Stimulated activated CD4-positive, alpha-beta T cell treated with anti-CD3 and anti-CD28 coated beads, Interleukin-1b, Interleukin-23, amount 100 ng/mL, for 4 hours (primary cell): ENCODE data around the gene PDE1A.
"Not testable (repeated sequence)": the region's sequence is repeated elsewhere in the genome, so short reads cannot be mapped to it uniquely, and the experiment has no call there.

ENCODE experiments used
- DNase-seq, 2 donors: peaks; one replicate each; pipeline ENCODE4 v3.0.0-alpha.2; 2020; ENCODE audit warnings: low read depth in 2 of 2

Gene PDE1A

GRCh38 chr2:182410120-182410519 is 16.7 kb downstream of the PDE1A start:
- no peak for DNase-seq

DNA sequence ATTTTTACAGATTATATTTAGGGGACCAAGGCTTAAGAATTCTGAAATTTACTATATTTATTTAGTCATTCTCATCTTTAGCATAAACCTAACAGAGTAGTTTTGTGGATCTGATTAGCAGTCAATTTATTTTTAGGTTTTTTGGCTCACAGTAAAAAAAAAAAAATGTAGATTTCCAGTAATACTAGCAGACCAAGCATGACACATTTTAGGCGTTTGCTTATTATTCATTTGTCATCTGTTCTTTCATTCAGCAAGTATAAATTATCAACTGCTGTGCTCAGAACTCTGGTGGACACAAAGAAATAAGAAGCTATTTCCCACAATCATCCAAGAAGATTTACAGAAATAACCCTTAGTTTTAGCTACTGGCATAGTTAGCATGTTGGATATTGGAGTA is 20.6 kb downstream of the PDE1A start:
- no peak for DNase-seq

DNA sequence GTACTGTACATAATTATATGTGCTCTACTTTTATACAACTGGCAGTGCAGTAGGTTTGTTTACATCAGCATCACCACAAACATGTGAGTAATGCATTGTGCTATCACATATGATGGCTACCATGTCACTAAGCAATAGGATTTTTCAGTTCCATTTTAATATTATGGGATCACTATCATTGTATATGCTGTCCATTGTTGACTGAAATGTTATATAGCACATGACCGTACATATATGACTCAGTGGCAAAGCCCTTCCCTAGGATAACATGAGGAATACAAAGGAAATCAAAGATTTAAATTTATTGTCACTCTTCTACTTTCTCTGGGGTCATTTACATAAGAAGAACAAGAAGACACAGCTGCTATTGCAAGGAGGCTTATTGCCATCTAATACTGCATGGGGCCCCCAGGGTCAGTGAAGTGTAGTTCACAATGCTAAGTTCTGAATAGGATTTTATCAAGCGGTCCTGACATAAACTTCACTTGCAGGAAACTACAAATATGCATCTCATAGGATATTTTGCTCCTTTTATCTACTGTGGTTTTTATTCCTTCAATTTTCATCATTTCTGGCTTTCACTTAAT is 21.8 kb downstream of the PDE1A start:
- DNase-seq, result no peak

DNA sequence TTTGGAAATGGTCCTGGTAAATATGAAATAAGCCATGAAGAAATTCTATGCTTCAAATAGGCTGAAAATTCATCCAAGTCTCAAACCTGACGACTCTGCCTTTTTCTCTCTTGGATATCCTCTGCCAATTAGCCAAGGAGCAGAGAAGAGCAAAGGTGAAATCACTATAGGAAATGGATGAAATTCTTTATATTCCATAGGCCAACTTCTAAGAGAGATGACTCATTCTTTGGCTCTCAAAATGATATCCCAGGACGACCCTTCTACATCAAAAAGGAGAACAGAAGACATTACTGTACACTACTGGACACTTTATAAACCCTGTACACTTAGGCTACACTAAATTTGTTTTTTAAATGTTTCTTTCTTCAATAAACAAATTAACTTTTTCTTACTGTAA is 22.7 kb downstream of the PDE1A start:
- DNase-seq, result no peak

DNA sequence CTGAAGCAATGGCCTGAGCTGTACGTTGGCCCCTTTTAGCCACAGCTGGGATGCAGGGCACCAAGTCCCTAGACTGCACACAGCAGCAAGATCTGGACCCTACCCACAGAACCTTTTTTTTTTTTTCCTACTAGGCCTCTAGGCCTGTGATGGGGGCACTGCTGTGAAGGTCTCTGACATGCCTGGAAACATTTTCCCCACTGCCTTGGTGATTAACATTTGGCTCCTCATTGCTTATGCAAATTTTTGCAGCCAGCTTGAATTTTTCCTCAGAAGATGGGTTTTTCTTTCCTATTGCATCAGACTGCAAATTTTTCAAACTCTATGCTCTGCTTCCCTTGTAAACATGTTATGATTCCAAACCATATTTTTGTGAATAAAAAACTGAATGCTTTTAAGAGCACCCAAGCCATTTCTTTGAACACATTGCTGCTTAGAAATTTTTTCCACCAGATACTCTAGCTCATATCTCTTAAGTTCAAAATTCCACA is 33.5 kb downstream of the PDE1A start:
- no peak for DNase-seq

GRCh38 chr2:182391443-182391842 is 35.4 kb downstream of the PDE1A start:
- no peak for DNase-seq

GRCh38 chr2:182386267-182386880 is 40.5 kb downstream of the PDE1A start:
- not testable (repeated sequence) for DNase-seq

DNA sequence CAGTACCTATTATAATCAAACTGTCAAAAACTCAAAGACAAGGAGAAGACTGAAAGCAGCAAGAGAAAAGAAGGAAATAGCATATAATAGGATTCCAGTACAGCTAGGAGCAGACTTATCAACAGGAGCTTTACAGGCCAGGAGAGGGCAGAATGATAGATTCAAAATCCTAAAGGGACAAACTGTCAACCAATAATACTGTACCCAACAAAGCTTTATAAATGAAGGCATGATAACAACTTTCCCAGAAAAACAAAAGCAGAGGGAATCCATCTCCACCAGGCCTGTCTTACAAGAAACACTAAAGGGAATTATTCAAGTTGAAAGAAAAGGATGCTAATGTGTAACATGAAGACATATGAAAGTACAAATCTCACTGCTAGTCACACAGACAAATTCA is 42.0 kb downstream of the PDE1A start:
- DNase-seq, result no peak

GRCh38 chr2:182381225-182381624 is 45.6 kb downstream of the PDE1A start:
- DNase-seq, result no peak

GRCh38 chr2:182379241-182379640 is 47.6 kb downstream of the PDE1A start:
- no peak for DNase-seq

GRCh38 chr2:182378759-182379158 is 48.1 kb downstream of the PDE1A start:
- no peak for DNase-seq

DNA sequence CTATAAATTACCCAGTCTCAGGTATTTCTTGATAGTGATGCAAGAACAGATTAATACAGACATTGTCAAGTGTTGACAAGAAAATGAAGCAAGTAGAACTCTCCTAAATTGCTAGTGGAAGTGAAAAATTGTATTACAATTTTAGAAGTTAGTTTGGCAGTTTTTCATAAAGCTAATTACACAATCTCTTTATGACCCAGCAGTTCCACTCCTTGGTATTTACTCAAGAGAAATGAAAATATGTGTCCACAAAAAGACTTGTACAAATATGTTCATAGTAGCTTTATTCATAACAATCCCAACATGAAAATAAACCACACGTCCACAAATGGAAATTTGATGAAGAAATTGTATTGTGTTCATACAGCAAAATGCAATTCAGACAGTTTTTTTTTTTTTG is 49.4 kb downstream of the PDE1A start:
- DNase-seq, result no peak

- no peak for DNase-seq
Observed at GRCh38 chr2:182375862-182376261, 51.0 kb downstream of the PDE1A start.

DNA sequence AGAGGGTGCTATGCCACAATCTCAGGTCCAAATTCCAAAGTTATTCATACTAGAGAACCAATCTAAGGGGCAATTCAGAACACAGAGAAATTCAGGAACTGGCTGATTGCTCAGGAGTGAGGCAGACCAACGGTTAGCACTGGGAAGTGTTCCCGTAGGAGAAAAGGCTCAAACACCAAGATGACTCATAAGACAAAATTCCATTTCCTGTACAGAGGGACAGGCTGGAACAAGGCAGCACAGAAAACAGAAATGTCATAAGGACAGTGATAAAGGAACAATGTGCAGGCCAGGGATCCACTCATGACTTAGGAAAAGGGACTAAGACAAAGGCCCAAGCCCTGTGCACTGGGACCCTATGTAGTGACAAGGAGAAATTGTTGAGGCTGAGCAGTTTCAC is 54.2 kb downstream of the PDE1A start:
- no peak for DNase-seq

GRCh38 chr2:182368996-182369395 is 57.8 kb downstream of the PDE1A start:
- DNase-seq, result no peak

- no peak for DNase-seq
Observed at GRCh38 chr2:182368446-182368845, 58.4 kb downstream of the PDE1A start.

DNA sequence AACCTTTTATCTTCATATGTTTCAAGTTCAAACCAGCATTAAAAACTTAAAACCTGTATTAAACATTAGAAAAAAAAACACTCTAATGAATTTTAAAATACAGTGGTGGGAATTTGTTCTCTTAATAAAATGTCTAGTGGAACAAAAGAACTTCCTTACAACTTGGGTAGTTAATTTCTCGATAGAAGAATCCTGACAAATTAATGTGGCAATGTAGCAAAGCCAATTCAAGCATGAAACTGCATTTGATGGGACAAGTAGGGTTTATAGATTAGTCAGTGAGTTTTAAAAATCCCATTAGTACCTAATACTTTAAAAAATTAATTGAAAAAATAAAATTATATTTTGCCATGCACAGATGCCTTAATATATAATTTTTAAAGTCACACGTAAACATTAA is 59.4 kb downstream of the PDE1A start:
- no peak for DNase-seq

- no peak for DNase-seq
Observed at GRCh38 chr2:182366628-182367027, 60.2 kb downstream of the PDE1A start.

- DNase-seq, result no peak
Observed at GRCh38 chr2:182365855-182366254, 61.0 kb downstream of the PDE1A start.

GRCh38 chr2:182361477-182361876 is 65.4 kb downstream of the PDE1A start:
- DNase-seq, result no peak

- no peak for DNase-seq
Observed at GRCh38 chr2:182360663-182361260, 66.1 kb downstream of the PDE1A start.

DNA sequence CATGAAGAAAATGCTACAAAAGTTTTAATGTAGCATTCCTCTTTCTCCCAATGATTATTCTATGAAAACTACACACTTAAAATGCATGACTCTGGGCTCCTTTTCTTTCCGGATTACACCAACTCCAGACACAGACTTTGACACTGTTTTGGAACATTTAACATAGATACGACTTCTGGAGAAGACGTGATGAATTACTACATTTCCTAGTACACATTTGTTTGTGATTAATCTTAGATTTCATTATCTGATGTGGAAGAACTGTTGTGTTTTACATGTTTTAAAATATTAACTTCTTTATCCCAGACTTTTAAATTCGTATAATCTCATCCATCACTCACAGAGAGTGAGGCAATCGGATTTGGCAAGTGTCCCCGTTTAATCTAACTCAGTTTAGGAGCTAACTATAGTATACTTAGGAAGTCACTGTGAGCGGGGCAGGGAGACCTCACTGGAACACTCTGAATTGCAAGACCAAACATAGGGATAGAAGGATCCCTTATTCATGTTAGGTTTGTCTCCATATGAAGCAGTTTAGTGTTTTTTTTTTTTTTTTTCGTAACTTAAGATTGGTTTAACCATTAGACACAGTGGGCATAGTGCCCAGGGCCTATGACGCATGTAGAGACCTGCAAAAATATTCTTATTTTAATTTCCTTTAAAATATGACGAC is 66.7 kb downstream of the PDE1A start:
- DNase-seq, result no peak
